Activated CD8-positive, alpha-beta memory T cell treated with anti-CD3 and anti-CD28 coated beads, Interleukin-2, amount 50 U/mL, for 24 hours (primary cell): ENCODE data around the gene IFI16.
"Not testable (repeated sequence)": the region's sequence is repeated elsewhere in the genome, so short reads cannot be mapped to it uniquely, and the experiment has no call there.

Source experiments
- DNase-seq: peaks from one replicate; pipeline ENCODE4 v3.0.0-alpha.2; 2020; ENCODE audit errors: extremely low read depth

IFI16 gene

GRCh38 chr1:159007726-159008125 is 2.0 kb upstream of the IFI16 start:
- DNase-seq = no peak

DNA sequence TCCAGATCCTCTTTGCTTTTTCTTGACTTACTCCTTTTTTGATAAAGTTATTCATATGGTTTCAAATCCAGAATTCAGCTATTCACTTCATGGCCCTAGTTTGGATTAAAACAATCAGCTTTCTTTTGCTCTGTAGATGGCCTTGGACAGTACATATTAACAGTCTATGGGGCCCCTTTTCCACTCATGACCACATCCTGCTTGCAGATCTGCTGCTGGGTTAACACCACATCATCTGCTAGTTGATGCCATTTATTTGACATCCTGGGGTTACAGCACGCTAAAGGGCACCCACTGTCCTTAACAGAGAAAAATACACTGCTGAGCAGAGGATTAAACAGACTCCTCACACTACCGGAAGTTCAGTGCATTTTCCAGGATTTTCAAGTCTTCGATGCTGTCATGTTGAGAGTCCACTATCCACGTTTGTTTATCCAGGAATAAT is 941 bp upstream of the IFI16 start:
- no peak for DNase-seq

GRCh38 chr1:159009287-159009686 is 420 bp upstream of the IFI16 start:
- DNase-seq = no peak

- no peak for DNase-seq
Observed at GRCh38 chr1:159010391-159010790, 684 bp downstream of the IFI16 start.

- DNase-seq = not testable (repeated sequence)
Observed at GRCh38 chr1:159011001-159011400, 1.3 kb downstream of the IFI16 start.

DNA sequence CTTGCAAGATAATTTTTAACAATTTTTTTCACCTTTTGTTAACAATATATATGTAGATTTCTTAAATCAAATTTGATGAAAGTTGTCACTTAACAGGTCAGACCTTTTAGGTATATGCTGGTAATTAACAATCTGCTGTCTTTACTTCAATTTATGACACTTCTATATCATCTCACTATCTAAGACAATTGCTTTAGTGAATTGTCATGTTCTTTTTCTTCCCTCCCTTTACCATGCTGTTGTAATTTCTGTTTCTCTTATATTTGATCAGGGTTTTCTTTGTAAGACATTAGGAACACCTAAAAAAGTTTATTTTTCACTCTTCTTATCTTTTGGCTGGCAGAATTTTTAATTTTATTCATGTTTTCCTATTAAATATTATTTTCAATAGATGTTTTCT is 2.0 kb downstream of the IFI16 start:
- DNase-seq = no peak

- no peak for DNase-seq
Observed at GRCh38 chr1:159012495-159012894, 2.8 kb downstream of the IFI16 start.

DNA sequence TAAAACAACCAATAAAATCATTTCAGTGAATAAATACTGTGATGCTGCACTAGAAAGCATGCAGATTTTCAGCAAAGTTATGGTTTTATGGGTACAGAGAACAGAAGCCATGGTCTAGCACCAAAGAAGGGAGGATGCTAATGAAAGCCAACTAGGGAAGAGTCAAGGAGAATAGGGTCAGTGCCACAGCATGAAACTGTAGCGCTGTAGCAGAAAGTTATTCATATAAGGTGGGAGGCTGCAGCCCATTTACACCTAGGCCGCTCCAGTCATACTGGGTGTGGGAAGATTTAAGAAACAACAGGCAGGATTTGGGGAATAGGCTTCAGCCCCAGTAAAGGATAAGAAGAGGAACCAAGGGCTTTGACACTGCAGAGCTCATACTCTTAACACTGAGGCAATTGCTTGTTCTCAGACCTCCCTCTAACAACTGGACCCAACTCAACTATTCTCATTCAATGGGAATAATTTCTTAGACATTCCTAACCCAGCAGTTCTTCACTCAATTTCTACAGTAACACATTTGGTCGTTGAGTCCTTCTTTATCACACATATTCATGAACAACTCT is 4.4 kb downstream of the IFI16 start:
- no peak for DNase-seq

GRCh38 chr1:159014851-159015250 is 5.1 kb downstream of the IFI16 start:
- no peak for DNase-seq

GRCh38 chr1:159015440-159015909 is 5.8 kb downstream of the IFI16 start:
- no peak for DNase-seq

DNA sequence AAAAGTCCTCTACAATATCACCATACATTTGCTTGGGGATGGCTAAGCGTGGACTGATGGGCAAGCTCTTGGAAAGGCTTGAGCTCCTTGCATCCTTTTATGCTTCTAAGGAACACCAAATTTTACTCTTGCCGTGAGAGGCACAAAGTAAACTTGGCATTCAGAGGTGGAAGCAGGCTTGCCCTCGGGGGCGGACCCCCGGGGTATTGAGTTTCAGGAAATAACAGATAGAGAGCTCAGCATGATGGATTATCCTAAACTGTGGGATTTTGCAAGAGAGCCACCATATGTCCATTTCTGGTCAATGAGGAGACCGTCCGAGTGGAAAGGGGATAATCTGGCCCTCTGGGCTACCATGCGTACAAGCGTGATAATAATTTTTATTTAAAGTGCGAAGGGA is 14.0 kb downstream of the IFI16 start:
- DNase-seq = no peak

- no peak for DNase-seq
Observed at GRCh38 chr1:159025043-159025442, 15.3 kb downstream of the IFI16 start.

DNA sequence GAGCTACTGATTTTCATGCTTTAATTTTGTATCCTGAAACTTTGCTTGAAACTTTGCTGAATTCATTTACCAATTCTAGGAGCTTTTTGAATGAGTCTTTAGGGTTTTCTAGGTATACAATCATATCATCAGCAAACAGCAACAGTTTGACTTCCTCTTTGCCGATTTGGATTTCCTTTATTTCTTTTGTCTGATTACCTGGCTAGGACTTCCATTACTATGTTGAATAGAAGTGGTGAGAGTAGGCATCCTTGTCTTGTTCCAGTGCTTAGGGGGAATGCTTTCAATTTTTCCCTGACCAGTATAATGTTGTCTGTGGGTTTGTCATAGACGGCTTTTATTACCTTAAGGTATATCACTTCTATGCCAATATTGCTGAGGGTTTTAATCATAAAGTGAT is 17.1 kb downstream of the IFI16 start:
- DNase-seq = not testable (repeated sequence)

GRCh38 chr1:159030311-159030710 is 20.6 kb downstream of the IFI16 start:
- DNase-seq = no peak

- DNase-seq = no peak
Observed at GRCh38 chr1:159030877-159031447, 21.3 kb downstream of the IFI16 start.

DNA sequence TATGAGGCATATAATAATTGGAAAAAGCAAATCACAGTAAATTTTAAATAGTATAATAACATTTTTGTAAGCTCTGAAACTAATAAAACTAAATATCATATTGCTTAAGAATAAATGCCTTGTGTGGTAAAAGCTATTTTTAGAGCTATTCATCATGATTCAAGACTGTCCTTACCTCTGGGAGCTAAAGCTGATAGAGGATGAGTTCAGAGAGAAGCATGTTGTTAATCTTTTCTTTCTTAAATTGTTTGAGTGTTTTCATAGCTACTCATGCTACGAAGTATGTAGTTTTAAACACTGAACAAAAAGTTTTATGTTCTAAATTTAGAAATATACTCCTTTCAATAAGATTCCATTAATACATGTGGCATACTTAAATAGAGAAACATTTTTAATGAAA is 30.5 kb downstream of the IFI16 start:
- no peak for DNase-seq

GRCh38 chr1:159040893-159041724 is 31.4 kb downstream of the IFI16 start:
- no peak for DNase-seq

DNA sequence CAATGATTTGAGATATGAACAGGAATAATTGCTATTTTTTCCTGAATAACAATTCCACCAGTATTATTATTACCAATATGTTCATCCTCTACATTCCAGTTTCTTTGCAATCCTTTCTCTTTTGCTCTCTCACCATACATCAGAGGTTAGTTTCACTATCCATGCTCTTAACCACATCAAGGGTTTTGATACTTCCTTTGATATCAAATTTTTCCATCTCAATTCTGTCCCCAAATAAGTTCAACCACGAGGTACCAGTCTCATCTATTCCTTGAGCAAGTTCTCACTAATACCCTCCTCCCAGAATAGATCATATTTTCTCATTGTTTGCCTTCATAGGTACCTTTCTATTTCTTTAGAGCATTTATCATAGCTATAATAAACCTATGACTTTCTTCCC is 36.8 kb downstream of the IFI16 start:
- not testable (repeated sequence) for DNase-seq

DNA sequence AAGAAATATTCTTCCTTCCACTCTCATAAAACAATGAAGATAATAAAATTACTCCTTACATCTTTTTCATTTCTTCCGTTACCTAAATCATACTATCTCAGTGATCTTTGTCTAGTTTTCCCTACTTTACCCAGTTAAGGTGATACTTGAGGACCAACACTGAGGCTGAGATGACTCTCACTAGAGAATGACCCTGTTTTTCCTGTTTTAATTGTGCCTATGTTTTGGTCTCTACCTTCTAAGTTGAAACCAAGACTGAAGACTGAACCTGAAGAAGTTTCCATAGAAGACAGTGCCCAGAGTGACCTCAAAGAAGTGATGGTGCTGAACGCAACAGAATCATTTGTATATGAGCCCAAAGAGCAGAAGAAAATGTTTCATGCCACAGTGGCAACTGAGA is 41.7 kb downstream of the IFI16 start:
- DNase-seq = no peak

DNA sequence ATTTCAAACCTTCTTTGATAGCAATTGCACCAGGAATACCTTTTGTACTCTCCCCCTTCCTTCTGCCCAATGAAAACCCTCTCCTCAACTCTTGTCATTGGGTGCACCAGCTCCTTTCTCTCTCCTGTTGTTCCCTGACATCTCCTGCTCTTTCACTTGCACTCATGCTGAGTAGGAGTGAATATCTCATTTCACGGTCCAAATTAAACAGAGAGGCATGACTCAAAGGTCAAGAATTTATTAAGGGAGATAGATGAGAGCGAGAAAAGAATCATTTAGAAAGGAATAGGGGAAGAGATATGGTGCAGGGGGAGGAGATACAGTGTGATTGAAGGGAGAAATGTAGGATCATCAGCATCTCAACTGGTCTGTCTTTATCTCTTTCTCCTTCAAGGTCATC is 44.7 kb downstream of the IFI16 start:
- no peak for DNase-seq

DNA sequence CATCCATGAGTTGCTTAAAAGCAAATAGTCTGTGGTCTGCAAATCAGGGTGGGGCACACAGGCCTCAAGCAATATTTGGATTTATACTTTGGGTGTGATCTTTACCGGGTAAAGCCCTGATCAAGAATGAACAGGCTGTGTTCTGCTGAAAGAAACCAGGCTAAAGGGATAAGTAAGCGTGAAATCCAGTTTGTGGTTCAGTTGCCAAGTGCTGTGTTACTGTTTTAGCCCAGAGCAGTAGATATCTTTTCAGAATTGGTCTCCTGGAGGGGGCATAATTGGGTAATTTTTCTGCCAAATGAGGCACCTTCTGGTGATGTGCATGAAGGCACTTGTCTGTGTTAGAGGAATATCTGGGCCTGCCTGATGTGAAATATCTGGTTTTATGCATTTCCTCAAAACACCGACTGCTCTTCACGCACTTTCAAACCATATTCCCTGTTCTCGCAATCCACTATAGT is 45.5 kb downstream of the IFI16 start:
- no peak for DNase-seq

GRCh38 chr1:159056069-159056698 is 46.5 kb downstream of the IFI16 start:
- DNase-seq = no peak
